GM12878 (cell line): ENCODE measurements around the gene CCDC194. TPM values are rescaled to one million over a fixed set of nuclear protein-coding genes. Genes with fewer than 3 reads are reported as not detected.

Source experiments
- ATAC-seq: fragments of 200-7000 bp; cut with Tn5 transposase; 3 replicates; pipeline ENCODE4 v1.9.1; 2020; ENCODE audit warnings: mild to moderate bottlenecking, moderate library complexity
- BruUV-seq: library from RNA; stranded (reverse); fragments of 400-500 nt; replicated peaks from 2 replicates; lab custom pipeline; 2021; lab: Mats Ljungman, UMichigan
- CTCF ChIA-PET: fragments of 300-600 bp; sonication (Branson Sonifier 250); formaldehyde crosslinking; extraction: SDS; loops from one replicate; lab custom pipeline; 2021; ENCODE audit warnings: inconsistent platforms; lab: Yijun Ruan, JAX
- POLR2A ChIA-PET: fragments of 350-600 bp; formaldehyde crosslinking; extraction: SDS; loops from one replicate; lab custom pipeline; 2021; ENCODE audit warnings: inconsistent platforms; lab: Charles Lee
- RAD21 ChIA-PET: fragments of 300-600 bp; sonication (Branson Sonifier 250); formaldehyde crosslinking; loops from one replicate; lab custom pipeline; 2023; ENCODE audit warnings: antibody characterized with exemption; ENCODE audit not compliant: unreplicated experiment; lab: Charles Lee
- SMC1A ChIA-PET: fragments of 300-600 bp; sonication (Branson Sonifier 250); formaldehyde crosslinking; loops from one replicate; lab custom pipeline; 2023; ENCODE audit not compliant: unreplicated experiment, uncharacterized antibody; lab: Charles Lee
- DNase-seq: peaks from one replicate; pipeline ENCODE4 v3.0.0-alpha.2; 2011; ENCODE audit warnings: low read depth, low spot score
- FAIRE-seq: peaks from 3 replicates; lab custom pipeline; 2011; peaks lifted over from hg19 to GRCh38; lab: Jason Lieb, UNC
- H2AFZ ChIP-seq: 2 replicates; pipeline ENCODE4 v1.6.0; 2011; ENCODE audit warnings: low read depth, low read length, control low read depth; ENCODE audit not compliant: control insufficient read depth
- H3K27ac ChIP-seq: 2 replicates; pipeline ENCODE4 v1.5.1; 2011; ENCODE audit warnings: control low read depth; ENCODE audit not compliant: control insufficient read depth, insufficient read depth
- H3K27me3 ChIP-seq, 2 experiments: replicated peaks in 1 of 2; 2 replicates each; pipeline versions ENCODE4 v1.6.0 to v1.6.1; 2011; ENCODE audit warnings: low read length in 1 of 2; ENCODE audit not compliant: control insufficient read depth in 2 of 2, insufficient read depth in 2 of 2
- H3K36me3 ChIP-seq, 2 experiments: 2 replicates each; pipeline ENCODE4 v1.5.1; 2011; ENCODE audit warnings: low read length in 1 of 2; ENCODE audit not compliant: control insufficient read depth in 2 of 2, insufficient read depth in 2 of 2
- H3K4me1 ChIP-seq: 2 replicates; pipeline ENCODE4 v1.6.1; 2011; ENCODE audit warnings: mild to moderate bottlenecking, low read length, moderate library complexity, mixed read lengths; ENCODE audit not compliant: control insufficient read depth, insufficient read depth
- H3K4me2 ChIP-seq: 2 replicates; pipeline ENCODE4 v1.6.0; 2011; ENCODE audit warnings: control low read depth; ENCODE audit not compliant: control insufficient read depth, insufficient read depth
- H3K4me3 ChIP-seq: fragments of 200-600 bp; sonication (generic); 2 replicates; pipeline ENCODE4 v1.5.1; 2016
- H3K79me2 ChIP-seq: 2 replicates; pipeline ENCODE4 v1.6.0; 2011; ENCODE audit warnings: low read length; ENCODE audit not compliant: control insufficient read depth, insufficient read depth
- H3K9ac ChIP-seq: 2 replicates; pipeline ENCODE4 v1.8.0; 2011; ENCODE audit warnings: low read length, control low read depth, mixed read lengths; ENCODE audit not compliant: control insufficient read depth, insufficient read depth
- H3K9me3 ChIP-seq: replicated peaks from 3 replicates; pipeline ENCODE4 v1.5.1; 2011; ENCODE audit warnings: mild to moderate bottlenecking, low read length; ENCODE audit not compliant: control insufficient read depth, insufficient read depth
- H4K20me1 ChIP-seq: 2 replicates; pipeline ENCODE4 v1.6.0; 2011; ENCODE audit not compliant: control insufficient read depth, insufficient read depth
- FOS ChIP-seq: IDR thresholded peaks from 3 replicates; pipeline ENCODE4 v1.6.1; 2011; ENCODE audit warnings: borderline replicate concordance; ENCODE audit not compliant: insufficient read length; ENCODE audit errors: extremely low read depth
- IKZF2 ChIP-seq, 2 experiments: fragments of 450-650 bp; IDR thresholded peaks; 2 replicates each; pipeline ENCODE4 v1.6.1; 2017; ENCODE audit warnings: mild to moderate bottlenecking in 2 of 2, moderate library complexity in 2 of 2
- IRF4 ChIP-seq: IDR thresholded peaks from 2 replicates; pipeline ENCODE4 v1.6.1; 2011; ENCODE audit warnings: low read depth, low read length
- KLF5 ChIP-seq: fragments of 450-650 bp; IDR thresholded peaks from 2 replicates; pipeline ENCODE4 v1.6.1; 2014; ENCODE audit warnings: mild to moderate bottlenecking; ENCODE audit not compliant: partially characterized antibody
- LARP7 ChIP-seq: fragments of 450-650 bp; IDR thresholded peaks from 2 replicates; pipeline ENCODE4 v1.6.1; 2017; ENCODE audit warnings: mild to moderate bottlenecking
- MXI1 ChIP-seq: fragments of 150-350 bp; IDR thresholded peaks from 2 replicates; pipeline ENCODE4 v1.6.1; 2011; ENCODE audit warnings: low read depth, mild to moderate bottlenecking, inconsistent platforms, low read length, improper control_type of control experiment
- NFIC ChIP-seq: IDR thresholded peaks from 2 replicates; pipeline ENCODE4 v1.6.1; 2012; ENCODE audit warnings: low read depth, mild to moderate bottlenecking, inconsistent platforms, low read length, moderate library complexity
- NFYB ChIP-seq: IDR thresholded peaks from 2 replicates; pipeline ENCODE4 v1.6.1; 2011; ENCODE audit warnings: low read depth, mild to moderate bottlenecking, low read length, improper control_type of control experiment, moderate library complexity; ENCODE audit not compliant: insufficient read depth
- NKRF ChIP-seq: fragments of 450-650 bp; conservative IDR thresholded peaks from 2 replicates; pipeline ENCODE4 v1.6.1; 2017; ENCODE audit warnings: mild to moderate bottlenecking, moderate library complexity
- NR2F1 ChIP-seq: fragments of 450-650 bp; conservative IDR thresholded peaks from 2 replicates; pipeline ENCODE4 v1.6.1; 2017; ENCODE audit warnings: mild to moderate bottlenecking
- RELA ChIP-seq: fragments of 450-650 bp; IDR thresholded peaks from 2 replicates; pipeline ENCODE4 v1.8.0; 2014; ENCODE audit warnings: borderline replicate concordance; ENCODE audit not compliant: partially characterized antibody
- RFX5 ChIP-seq: IDR thresholded peaks from 2 replicates; pipeline ENCODE4 v1.6.1; 2011; ENCODE audit warnings: low read depth, low read length, improper control_type of control experiment
- SPI1 ChIP-seq: IDR thresholded peaks from 2 replicates; pipeline ENCODE4 v1.6.1; 2011; ENCODE audit warnings: low read depth, mild to moderate bottlenecking, low read length, moderate library complexity, borderline replicate concordance; ENCODE audit not compliant: insufficient read depth
- TAF1 ChIP-seq: IDR thresholded peaks from 2 replicates; pipeline ENCODE4 v1.6.1; 2011; ENCODE audit warnings: mild to moderate bottlenecking, low read depth, low read length, borderline replicate concordance
- TCF12 ChIP-seq: IDR thresholded peaks from 2 replicates; pipeline ENCODE4 v1.6.1; 2011; ENCODE audit warnings: low read depth, mild to moderate bottlenecking, low read length
- TCF7 ChIP-seq: IDR thresholded peaks from 2 replicates; pipeline ENCODE4 v1.6.1; 2014; ENCODE audit warnings: antibody characterized with exemption, borderline replicate concordance
- ZZZ3 ChIP-seq: IDR thresholded peaks from 2 replicates; pipeline ENCODE4 v1.6.1; 2011; ENCODE audit warnings: low read depth; ENCODE audit not compliant: control insufficient read depth, insufficient read length
- WGBS: methylation state at CpG from one replicate; pipeline ENCODE4 v1.1.6; 2016; ENCODE audit warnings: low lambda C conversion rate; ENCODE audit not compliant: insufficient replicate concordance, insufficient coverage; ENCODE audit errors: missing lambda C conversion rate; 5-methylcytosine and 5-hydroxymethylcytosine counted together
- in situ Hi-C: fragments of 300-500 bp; cut with MboI; formaldehyde crosslinking; loops from 9 replicates; pipeline ENCODE4 v1.14.3; 2018; ENCODE audit warnings: mixed read lengths
- intact Hi-C: fragments of 100-400 bp; cut with micrococcal nuclease; formaldehyde crosslinking; loops from one replicate; pipeline ENCODE4 v1.14.2; 2022; ENCODE audit not compliant: unreplicated experiment
- polyA plus RNA-seq, 11 experiments: library from polyadenylated mRNA; depleted of rRNA in 4 of 11; unstranded in 6 of 11; stranded (reverse) in 5 of 11; fragments of >200 nt; fragmentation: Nextera tagmentation in 4 of 11; fragmentation: Illumina TruSeq in 1 of 11; extraction: Ambion mirVana in 4 of 11; extraction: Trizol in 1 of 11; gene quantifications; 1 replicate in 1 of 11; 2 replicates in 10 of 11; pipeline versions ENCODE4 v1.2.1 to v1.2.3, GENCODE V29; 2011 to 2016; ENCODE audit warnings: inconsistent platforms in 2 of 11, missing spikeins in 2 of 11, low read depth in 1 of 11
- total RNA-seq, 4 experiments: library from RNA; depleted of rRNA in 3 of 4; stranded (reverse); fragments of >200 nt in 3 of 4; fragmentation: Illumina TruSeq in 1 of 4; extraction: Trizol in 1 of 4; gene quantifications; 2 replicates each; pipeline versions ENCODE4 v1.2.1 to v1.2.3, GENCODE V29; 2013 to 2021
- TF ChIP-seq, protein P1 (sequence below): IDR thresholded peaks from 2 replicates; pipeline ENCODE4 v1.6.1; 2012; ENCODE audit warnings: low read depth, low read length, improper control_type of control experiment

CCDC194 gene
- total and polyA plus RNA-seq, 10 of the 15 experiments (the other 5 are each of a cell fraction or from before 2014, with no cell fraction given), result 0.07 to 3.4 (median 0.97) TPM

- peak; percentile 88 for TF ChIP-seq NFYB
- TF ChIP-seq FOS, result no peak
- peak; percentile 38; the same call in 1 of the 2 replicates for TF ChIP-seq IRF4
- no peak for TF ChIP-seq TAF1
- TF ChIP-seq, all 136 proteins: peak for 37
Measured at GRCh38 chr19:17405250-17406045, 11.5 kb upstream of the CCDC194 start, which contains the start of gene BST2 (continued).

DNA sequence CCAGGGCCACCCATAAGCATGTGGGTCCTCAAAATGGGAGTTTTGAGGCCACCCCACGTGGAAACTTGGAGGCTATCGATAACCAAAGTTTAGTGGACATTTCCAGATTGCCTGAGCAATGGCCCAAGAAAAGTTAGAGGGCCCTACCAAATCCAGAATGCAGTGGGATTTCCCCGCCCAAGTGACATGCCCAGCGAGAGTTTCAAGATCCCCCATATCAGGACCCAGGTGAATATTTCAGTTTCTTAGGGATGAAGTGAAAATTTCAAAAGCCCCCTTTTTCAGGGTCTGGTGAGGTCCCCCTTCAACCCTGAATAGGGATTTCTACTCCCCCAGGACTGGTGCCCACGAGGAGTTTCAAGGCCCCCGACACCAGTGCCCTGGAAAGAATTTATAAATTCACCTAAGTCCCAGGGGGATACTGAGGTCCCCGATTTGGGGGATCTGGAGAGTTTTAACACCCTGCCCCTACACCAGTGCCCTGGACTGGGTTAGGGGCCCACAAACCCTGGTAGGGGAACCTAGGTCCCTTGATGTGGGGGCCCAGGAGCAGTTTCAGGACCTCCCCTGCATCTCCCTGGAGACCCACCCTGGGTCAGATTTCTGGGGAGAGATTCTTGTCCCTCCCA is 10.7 kb upstream of the CCDC194 start:
- ChIA-PET RAD21 (interaction anchor here (0.9 to 2.9 kb wide), 5 partner anchors 15 to 96 kb away, joined by 3 to 21 read pairs (median 4); partner anchors contain the start of genes DDA1 and MVB12A), POLR2A (interaction anchor here (0.7 to 3.6 kb wide), 10 partner anchors 12 to 328 kb away, joined by 3 to 46 read pairs (median 3); partner anchors contain the start of genes ABHD8, DDA1, MRPL34 and MVB12A), SMC1A (interaction anchor here (0.5 to 3.1 kb wide), 3 partner anchors 14 to 60 kb away, joined by 3 to 26 read pairs (median 7); partner anchors contain the start of gene MVB12A), CTCF (interaction anchor here (0.5 to 1.6 kb wide), 7 partner anchors 15 to 735 kb away, joined by 3 to 7 read pairs (median 6); partner anchors contain the start of genes MVB12A and RPL18A)
- intact Hi-C loops (no loop called here), in situ Hi-C loops (no loop called here)
- Histone ChIP-seq H2AFZ (peak overlapping the region; percentile 66), H4K20me1 (peaks cover 3% of the 10 kb centered on the region; the same call in 1 of the 2 replicates), H3K79me2 (peaks cover 74% of the 10 kb centered on the region), H3K9ac (peak overlapping the region; percentile 95), H3K9me3 (no peaks in the 10 kb centered on the region), H3K4me3 (peak overlapping the region; percentile 83), H3K27me3 (no peaks in the 10 kb centered on the region), H3K27ac (peak overlapping the region; percentile 99), H3K4me2 (peak overlapping the region; percentile 82), H3K4me1 (peaks cover 6% of the 10 kb centered on the region), H3K36me3 (peaks cover 11 to 21% of the 10 kb centered on the region in 2 experiments)
- FAIRE-seq (no peak), DNase-seq (no peak), ATAC-seq (no peak; the same call in 2 of the 3 replicates)
- 0% methylated on average over 7 of the region's 7 CpGs for WGBS
- BruUV-seq, result TSS peak; percentile 85
- TF ChIP-seq RELA (no peak), NR2F1 (peak; percentile 67; the same call in 1 of the 2 replicates), TCF12 (no peak), TAF1 (no peak), RFX5 (no peak), NKRF (0 out of 2 replicates have a peak, but pooled peaks have one; percentile 16), TCF7 (peak; percentile 83), LARP7 (no peak), IKZF2 (IDR thresholded peaks at IDR 0.05) (no peak; a peak in 1 of 4 replicates), ZZZ3 (peak; percentile 57), NFIC (peak; percentile 46; the same call in 1 of the 2 replicates), KLF5 (no peak), SPI1 (no peak), MXI1 (peak; percentile 54)
- TF ChIP-seq, protein P1, sequence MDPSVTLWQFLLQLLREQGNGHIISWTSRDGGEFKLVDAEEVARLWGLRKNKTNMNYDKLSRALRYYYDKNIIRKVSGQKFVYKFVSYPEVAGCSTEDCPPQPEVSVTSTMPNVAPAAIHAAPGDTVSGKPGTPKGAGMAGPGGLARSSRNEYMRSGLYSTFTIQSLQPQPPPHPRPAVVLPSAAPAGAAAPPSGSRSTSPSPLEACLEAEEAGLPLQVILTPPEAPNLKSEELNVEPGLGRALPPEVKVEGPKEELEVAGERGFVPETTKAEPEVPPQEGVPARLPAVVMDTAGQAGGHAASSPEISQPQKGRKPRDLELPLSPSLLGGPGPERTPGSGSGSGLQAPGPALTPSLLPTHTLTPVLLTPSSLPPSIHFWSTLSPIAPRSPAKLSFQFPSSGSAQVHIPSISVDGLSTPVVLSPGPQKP, result no peak
